ENCODE results near the gene CCDC184. TPM values are rescaled to one million over a fixed set of nuclear protein-coding genes. Genes with fewer than 3 reads are reported as not detected.

Gene CCDC184
- total RNA-seq, 1 donor from 2014 or later, result 36.2 TPM

GRCh38 chr12:48194799-48195201 lies 11.4 kb downstream of the CCDC184 start:
- Mint-ChIP-seq H3K27me3 (ENCODE audit: unreplicated experiment) (peaks cover 3% of the 10 kb centered on the region), H3K4me3 (ENCODE audit: unreplicated experiment) (no peak overlapping the region), H3K27ac (ENCODE audit: unreplicated experiment) (no peak overlapping the region), H3K36me3 (ENCODE audit: unreplicated experiment) (no peaks in the 10 kb centered on the region), H3K9me3 (ENCODE audit: unreplicated experiment) (peaks cover 3% of the 10 kb centered on the region), H3K4me1 (ENCODE audit: low read depth, unreplicated experiment) (peaks cover 2% of the 10 kb centered on the region)
- no peak for DNase-seq
- TF ChIP-seq CTCF (IDR thresholded peaks at IDR 0.05; ENCODE audit: partially characterized antibody, unreplicated experiment), result no peak

- H3K27me3 Mint-ChIP-seq (ENCODE audit: unreplicated experiment), result peaks cover 5% of the 10 kb centered on the region
- DNase-seq, result no peak
Observed at GRCh38 chr12:48197549-48197970, 14.1 kb downstream of the CCDC184 start.

GRCh38 chr12:48197971-48198671 lies 14.7 kb downstream of the CCDC184 start:
- peaks cover 17% of the 10 kb centered on the region for H3K36me3 Mint-ChIP-seq (ENCODE audit: unreplicated experiment)
- peak; percentile 19 for TF ChIP-seq CTCF (IDR thresholded peaks at IDR 0.05; ENCODE audit: partially characterized antibody, unreplicated experiment)
- peaks cover 11% of the 10 kb centered on the region for H3K9me3 Mint-ChIP-seq (ENCODE audit: unreplicated experiment)
- H3K4me3 Mint-ChIP-seq (ENCODE audit: unreplicated experiment), result peak overlapping the region; percentile 96
- peaks cover 5% of the 10 kb centered on the region for H3K27me3 Mint-ChIP-seq (ENCODE audit: unreplicated experiment)
- DNase-seq, result peak; percentile 96
- peak overlapping the region; percentile 98 for H3K27ac Mint-ChIP-seq (ENCODE audit: unreplicated experiment)
- H3K4me1 Mint-ChIP-seq (ENCODE audit: low read depth, unreplicated experiment), result no peaks in the 10 kb centered on the region

More at GRCh38 chr12:48197549-48197970, 14.1 kb downstream of the CCDC184 start:
- H3K4me1 Mint-ChIP-seq (ENCODE audit: low read depth, unreplicated experiment), result no peaks in the 10 kb centered on the region
- TF ChIP-seq CTCF (IDR thresholded peaks at IDR 0.05; ENCODE audit: partially characterized antibody, unreplicated experiment), result peak; percentile 35
- peaks cover 10% of the 10 kb centered on the region for H3K9me3 Mint-ChIP-seq (ENCODE audit: unreplicated experiment)
- peaks cover 11% of the 10 kb centered on the region for H3K36me3 Mint-ChIP-seq (ENCODE audit: unreplicated experiment)
- H3K4me3 Mint-ChIP-seq (ENCODE audit: unreplicated experiment), result peak overlapping the region; percentile 96
- H3K27ac Mint-ChIP-seq (ENCODE audit: unreplicated experiment), result peak overlapping the region; percentile 84

- TF ChIP-seq CTCF (IDR thresholded peaks at IDR 0.05; ENCODE audit: partially characterized antibody, unreplicated experiment), result no peak
- Mint-ChIP-seq H3K27me3 (ENCODE audit: unreplicated experiment) (peaks cover 5% of the 10 kb centered on the region), H3K4me1 (ENCODE audit: low read depth, unreplicated experiment) (no peaks in the 10 kb centered on the region), H3K4me3 (ENCODE audit: unreplicated experiment) (peak overlapping the region; percentile 96), H3K9me3 (ENCODE audit: unreplicated experiment) (peaks cover 11% of the 10 kb centered on the region), H3K36me3 (ENCODE audit: unreplicated experiment) (peaks cover 17% of the 10 kb centered on the region), H3K27ac (ENCODE audit: unreplicated experiment) (peak overlapping the region; percentile 98)
- peak; percentile 43 for DNase-seq
Observed at GRCh38 chr12:48198672-48198971, 15.2 kb downstream of the CCDC184 start.

GRCh38 chr12:48198985-48199384 lies 15.5 kb downstream of the CCDC184 start:
- H3K27me3 Mint-ChIP-seq (ENCODE audit: unreplicated experiment), result peaks cover 5% of the 10 kb centered on the region
- TF ChIP-seq CTCF (IDR thresholded peaks at IDR 0.05; ENCODE audit: partially characterized antibody, unreplicated experiment), result no peak
- H3K4me3 Mint-ChIP-seq (ENCODE audit: unreplicated experiment), result peak overlapping the region; percentile 96
- H3K36me3 Mint-ChIP-seq (ENCODE audit: unreplicated experiment), result peaks cover 20% of the 10 kb centered on the region
- no peaks in the 10 kb centered on the region for H3K4me1 Mint-ChIP-seq (ENCODE audit: low read depth, unreplicated experiment)
- H3K9me3 Mint-ChIP-seq (ENCODE audit: unreplicated experiment), result peaks cover 11% of the 10 kb centered on the region
- peak overlapping the region; percentile 98 for H3K27ac Mint-ChIP-seq (ENCODE audit: unreplicated experiment)
- DNase-seq, result no peak
